Endometrial microvascular endothelial cells (primary cell): ENCODE results near the gene PRKCE. TPM values are rescaled to one million over a fixed set of nuclear protein-coding genes. Genes with fewer than 3 reads are reported as not detected.
"Not testable (repeated sequence)": the region's sequence is repeated elsewhere in the genome, so short reads cannot be mapped to it uniquely, and the experiment has no call there.

Source experiments
- in situ Hi-C: cut with HindIII; loops from 2 replicates; pipeline ENCODE4 v1.10.0; 2017; ENCODE audit warnings: low sequenced_read_pairs, low pct_unique_long_range_greater_than_20kb; ENCODE audit errors: inconsistent ontology term
- total RNA-seq: library from RNA; depleted of rRNA; stranded (reverse); fragments of >200 nt; gene quantifications from one replicate; pipeline ENCODE4 v1.2.3, GENCODE V29; 2015; ENCODE audit errors: inconsistent ontology term

PRKCE gene
- total RNA-seq, 1 donor from 2014 or later = 155 TPM

GRCh38 chr2:46197672-46198071 is 546.2 kb downstream of the PRKCE start:
- in situ Hi-C loops = no loop called here

DNA sequence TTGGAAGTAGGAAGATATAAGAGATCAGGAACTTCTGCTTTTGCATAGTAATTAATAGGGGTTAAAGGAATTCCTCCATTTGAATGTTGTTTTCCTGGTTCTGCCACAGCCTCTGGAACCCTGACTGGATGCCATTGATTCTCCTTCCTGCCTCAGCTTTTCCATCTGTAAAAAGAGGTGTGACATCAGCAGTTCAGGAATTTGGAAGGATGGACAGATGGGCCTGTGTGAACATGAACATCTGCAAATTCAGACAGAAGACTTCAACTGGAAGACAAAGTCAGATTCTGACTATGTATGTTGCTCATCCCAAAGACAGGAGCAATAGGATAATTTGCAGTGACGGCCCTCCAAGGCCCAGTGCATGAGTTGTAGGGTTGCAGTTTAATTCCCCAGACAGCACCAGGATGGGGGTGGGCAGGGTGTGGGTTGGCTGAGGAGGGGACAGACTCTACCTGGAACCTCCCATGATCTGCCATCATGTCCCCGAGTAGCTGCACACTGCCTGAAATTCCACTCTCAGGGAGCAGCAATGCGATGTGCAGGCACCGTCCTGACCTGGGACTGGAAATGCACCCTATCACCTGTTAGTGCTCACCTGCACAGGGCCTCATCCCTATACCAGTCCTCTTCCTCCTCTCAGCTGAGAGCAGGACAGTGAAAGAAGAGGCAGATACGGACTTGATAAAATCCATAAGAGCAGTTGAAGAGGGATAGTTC is 546.8 kb downstream of the PRKCE start:
- in situ Hi-C loops = no loop called here

- in situ Hi-C loops = no loop called here
These were observed 547.5 kb downstream of the PRKCE start for GRCh38 chr2:46198966-46199365.

DNA sequence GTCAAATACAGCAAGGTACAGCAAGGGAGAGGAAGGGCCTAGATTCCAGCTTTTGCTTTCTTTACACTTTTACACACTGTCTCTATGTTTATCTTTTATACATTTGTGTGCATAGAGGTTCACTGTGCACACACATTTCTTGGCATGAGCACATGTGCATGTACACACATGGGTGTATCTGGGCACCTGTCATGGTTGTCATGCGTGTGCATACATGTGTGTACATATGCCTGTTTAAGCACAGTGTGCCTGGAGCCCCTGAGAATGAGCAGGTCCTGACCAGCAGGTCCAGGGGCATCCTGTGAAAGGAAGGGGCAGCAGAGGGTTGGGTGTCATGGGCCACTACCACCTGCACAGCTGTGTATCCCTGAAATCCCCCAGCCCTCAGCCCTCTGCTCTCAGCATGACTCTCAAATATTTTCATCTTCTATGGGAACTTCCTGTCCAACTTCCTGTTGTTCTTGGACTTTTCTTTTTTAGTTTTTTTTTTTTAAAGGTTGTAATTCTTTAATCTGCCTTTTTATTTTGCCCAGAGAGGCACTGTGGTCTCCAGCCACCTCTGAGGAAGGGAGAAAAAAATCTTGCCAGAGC is 548.7 kb downstream of the PRKCE start:
- in situ Hi-C loops = no loop called here

- in situ Hi-C loops = no loop called here
These were observed 549.6 kb downstream of the PRKCE start for GRCh38 chr2:46200861-46201605.

DNA sequence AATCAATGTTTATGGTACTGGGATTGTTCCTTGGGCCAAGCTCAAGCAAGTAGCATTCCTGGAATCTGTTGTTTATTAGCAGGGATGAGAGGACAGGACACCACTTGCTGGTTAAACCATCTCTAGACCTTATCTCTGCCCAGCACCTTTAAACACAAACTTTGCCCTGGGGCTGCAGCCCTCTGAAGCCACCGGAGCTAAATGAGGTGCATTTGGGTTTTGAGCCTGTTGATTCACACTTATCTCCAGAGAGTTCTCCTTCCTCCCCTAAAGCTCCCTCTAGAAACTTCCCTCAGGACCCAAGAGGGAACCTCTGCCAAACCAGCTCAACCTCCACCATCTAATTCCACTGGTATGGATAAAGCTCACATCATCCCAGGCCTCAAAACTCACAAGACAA is 551.0 kb downstream of the PRKCE start:
- in situ Hi-C loops = no loop called here

DNA sequence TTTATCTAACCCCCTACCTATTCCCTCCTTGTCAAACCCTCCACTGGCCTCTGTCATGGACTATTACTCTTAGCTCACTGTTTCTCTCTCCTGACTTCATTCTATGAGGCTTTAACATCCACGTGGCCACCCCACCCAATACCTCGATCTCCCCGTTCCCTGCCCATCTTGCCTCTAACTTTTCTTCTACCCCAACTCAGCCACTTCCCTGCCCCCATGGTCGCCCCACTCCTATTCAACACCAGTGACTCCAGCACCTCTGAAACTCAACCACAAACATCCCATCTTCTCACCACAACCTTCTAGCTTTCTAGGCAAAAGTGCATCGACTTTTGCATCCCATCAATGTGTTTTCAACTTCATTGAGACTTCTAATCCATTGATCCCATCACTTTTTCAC is 551.5 kb downstream of the PRKCE start:
- in situ Hi-C loops = no loop called here

GRCh38 chr2:46203636-46204035 is 552.2 kb downstream of the PRKCE start:
- in situ Hi-C loops = not testable (repeated sequence)

DNA sequence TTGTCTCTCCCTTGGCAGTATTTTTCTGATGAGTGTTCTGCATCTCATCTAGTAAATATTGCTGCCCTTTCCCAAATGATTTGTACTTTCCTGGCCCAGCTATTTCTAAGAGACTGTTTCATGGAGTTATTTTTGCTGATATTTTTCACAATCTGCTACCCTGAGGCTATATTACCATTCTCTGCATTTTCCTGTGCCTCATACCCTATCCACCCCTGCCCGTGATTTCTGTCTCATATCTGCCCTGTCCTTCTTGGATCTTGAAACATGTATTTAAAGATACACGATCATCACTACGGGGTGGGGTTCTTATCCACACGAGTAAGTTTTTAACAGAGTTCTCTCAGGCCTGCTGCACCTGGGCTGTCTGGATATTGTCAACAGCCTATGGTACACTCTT is 556.1 kb downstream of the PRKCE start:
- in situ Hi-C loops = no loop called here

DNA sequence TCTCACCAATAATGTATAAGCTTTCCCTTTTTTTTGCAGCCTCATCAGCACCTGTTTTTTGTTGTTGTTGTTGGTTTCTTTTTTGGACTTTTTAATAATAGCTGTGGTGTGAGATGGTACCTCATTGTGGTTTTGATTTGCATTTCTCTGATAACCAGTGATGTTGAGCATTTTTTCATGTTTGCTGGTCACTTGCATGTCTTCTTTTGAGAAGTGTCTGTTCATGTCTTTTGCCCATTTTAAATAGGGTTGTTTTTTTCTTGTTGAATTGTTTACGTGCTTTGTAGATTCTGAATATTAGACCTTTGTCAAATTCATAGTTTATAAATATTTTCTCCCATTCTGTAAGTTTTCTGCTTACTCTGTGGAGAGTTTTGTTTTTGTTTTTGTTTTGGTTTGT is 557.3 kb downstream of the PRKCE start:
- in situ Hi-C loops = no loop called here

DNA sequence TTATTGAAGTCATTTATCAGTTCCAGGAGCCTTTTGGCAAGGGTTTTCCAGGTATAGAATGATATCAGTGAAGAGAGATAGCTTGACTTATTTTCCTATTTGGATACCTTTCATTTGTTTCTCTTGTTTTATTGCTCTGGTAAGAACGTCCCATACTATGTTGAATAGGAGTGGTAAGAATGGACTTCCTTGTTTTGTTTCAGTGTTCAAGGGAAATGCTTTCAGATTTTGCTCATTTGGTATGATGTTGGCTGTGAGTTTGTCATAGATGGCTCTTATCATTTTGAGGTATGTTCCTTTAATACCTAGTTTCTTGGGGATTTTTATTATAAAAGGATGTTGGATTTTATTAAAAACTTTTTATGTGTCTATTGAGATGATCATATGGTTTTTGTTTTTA is 558.6 kb downstream of the PRKCE start:
- in situ Hi-C loops = no loop called here

GRCh38 chr2:46211461-46211860 is 560.0 kb downstream of the PRKCE start:
- in situ Hi-C loops = no loop called here

- in situ Hi-C loops = no loop called here
These were observed 562.4 kb downstream of the PRKCE start for GRCh38 chr2:46213906-46214305.

DNA sequence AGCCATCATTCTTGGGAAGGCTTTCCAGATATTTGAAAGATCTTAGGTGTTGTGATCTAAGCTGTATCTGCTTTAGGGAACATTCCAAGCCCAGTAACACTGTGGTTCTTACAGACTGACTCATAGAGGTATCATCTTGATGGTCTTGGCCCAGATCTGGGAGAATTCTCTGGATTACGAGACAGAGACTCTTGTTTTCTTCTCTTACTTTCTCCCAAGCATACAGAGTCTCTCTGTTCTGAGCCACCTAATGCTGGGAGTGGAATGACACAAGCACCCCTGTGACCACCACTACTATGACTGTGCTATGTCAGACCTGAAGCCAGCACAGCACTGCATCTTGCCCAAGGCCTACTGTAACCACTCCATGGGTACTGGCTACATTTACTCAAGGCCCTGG is 564.7 kb downstream of the PRKCE start:
- in situ Hi-C loops = no loop called here

- in situ Hi-C loops = not testable (repeated sequence)
These were observed 572.0 kb downstream of the PRKCE start for GRCh38 chr2:46223514-46223913.

DNA sequence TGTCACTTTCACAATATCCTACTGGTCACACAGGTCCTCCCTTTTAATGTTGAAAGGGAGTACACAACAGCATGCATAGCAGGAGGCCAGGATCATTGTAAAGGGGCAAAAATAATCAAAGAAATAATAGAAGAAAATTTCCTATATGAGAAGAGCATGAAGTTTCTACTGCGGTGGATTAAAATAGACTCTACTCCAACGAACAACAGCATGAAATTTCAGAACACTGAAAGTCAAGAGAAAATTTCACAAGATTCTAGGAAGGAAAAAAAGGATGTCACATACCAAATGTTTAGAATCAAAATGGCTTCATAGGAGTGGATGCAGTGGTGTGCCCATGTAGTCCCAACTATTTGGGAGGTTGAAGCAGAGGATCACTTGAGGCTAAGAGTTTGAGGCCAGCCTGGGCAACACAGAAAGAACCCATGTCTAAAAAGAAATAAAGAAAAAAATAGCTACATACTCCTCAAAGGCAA is 573.7 kb downstream of the PRKCE start:
- in situ Hi-C loops = no loop called here

- in situ Hi-C loops = no loop called here
These were observed 574.3 kb downstream of the PRKCE start for GRCh38 chr2:46225730-46226129.

- in situ Hi-C loops = no loop called here
These were observed 575.1 kb downstream of the PRKCE start for GRCh38 chr2:46226620-46227019.

- in situ Hi-C loops = no loop called here
These were observed 575.5 kb downstream of the PRKCE start for GRCh38 chr2:46227022-46227421.

- in situ Hi-C loops = no loop called here
These were observed 576.3 kb downstream of the PRKCE start for GRCh38 chr2:46227674-46228289.
